Astrocyte (in vitro differentiated cells and primary cell): Measurements from ENCODE around the gene CDH22. TPM values are rescaled to one million over a fixed set of nuclear protein-coding genes. Genes with fewer than 3 reads are reported as not detected.

ENCODE experiments used
- DNase-seq: peaks from one replicate; pipeline ENCODE4 v3.0.0-alpha.2; 2010; ENCODE audit warnings: low read depth
- FAIRE-seq: peaks from 2 replicates; lab custom pipeline; 2011; peaks lifted over from hg19 to GRCh38; lab: Jason Lieb, UNC
- H2AFZ ChIP-seq: 2 replicates; pipeline ENCODE4 v1.6.0; 2012; ENCODE audit warnings: low read depth, low read length, inconsistent platforms
- H3K27ac ChIP-seq: 2 replicates; pipeline ENCODE4 v1.5.1; 2011; ENCODE audit warnings: low read depth, low read length, inconsistent platforms
- H3K27me3 ChIP-seq: 2 replicates; pipeline ENCODE4 v1.6.0; 2011; ENCODE audit warnings: low read length, inconsistent platforms; ENCODE audit not compliant: insufficient read depth
- H3K36me3 ChIP-seq: 2 replicates; pipeline ENCODE4 v1.5.1; 2011; ENCODE audit warnings: low read length, inconsistent platforms; ENCODE audit not compliant: insufficient read depth
- H3K4me1 ChIP-seq: 2 replicates; pipeline ENCODE4 v1.5.1; 2011; ENCODE audit warnings: low read length, inconsistent platforms; ENCODE audit not compliant: insufficient read depth
- H3K4me2 ChIP-seq: 2 replicates; pipeline ENCODE4 v1.6.0; 2012; ENCODE audit warnings: low read length, inconsistent platforms
- H3K4me3 ChIP-seq: 2 replicates; pipeline ENCODE4 v1.5.1; 2011; ENCODE audit warnings: low read depth, mild to moderate bottlenecking, low read length, inconsistent platforms; ENCODE audit not compliant: insufficient read depth
- H3K79me2 ChIP-seq: 2 replicates; pipeline ENCODE4 v1.6.0; 2012; ENCODE audit warnings: mild to moderate bottlenecking, low read length, inconsistent platforms; ENCODE audit not compliant: insufficient read depth
- H3K9ac ChIP-seq: 2 replicates; pipeline ENCODE4 v1.6.0; 2012; ENCODE audit warnings: mild to moderate bottlenecking, low read length, inconsistent platforms
- H3K9me3 ChIP-seq: 2 replicates; pipeline ENCODE4 v1.5.1; 2012; ENCODE audit warnings: low read depth, mild to moderate bottlenecking, low read length, inconsistent platforms; ENCODE audit not compliant: insufficient read depth
- H4K20me1 ChIP-seq: 2 replicates; pipeline ENCODE4 v1.6.0; 2012; ENCODE audit warnings: low read length, inconsistent platforms; ENCODE audit not compliant: insufficient read depth
- H3K27ac Mint-ChIP-seq: one replicate; pipeline ENCODE4 v1.8.0; 2021; ENCODE audit warnings: mild to moderate bottlenecking, mixed read lengths; ENCODE audit not compliant: unreplicated experiment
- H3K27me3 Mint-ChIP-seq: one replicate; pipeline ENCODE4 v1.8.0; 2021; ENCODE audit warnings: low read depth, mixed read lengths; ENCODE audit not compliant: unreplicated experiment
- H3K36me3 Mint-ChIP-seq: one replicate; pipeline ENCODE4 v1.8.0; 2021; ENCODE audit warnings: low read depth, mixed read lengths; ENCODE audit not compliant: unreplicated experiment
- H3K4me1 Mint-ChIP-seq: one replicate; pipeline ENCODE4 v1.8.0; 2021; ENCODE audit warnings: low read depth, mixed read lengths; ENCODE audit not compliant: unreplicated experiment
- H3K4me3 Mint-ChIP-seq: one replicate; pipeline ENCODE4 v1.8.0; 2021; ENCODE audit warnings: mild to moderate bottlenecking, moderate library complexity, mixed read lengths; ENCODE audit not compliant: unreplicated experiment
- H3K9me3 Mint-ChIP-seq: one replicate; pipeline ENCODE4 v1.8.0; 2021; ENCODE audit warnings: mild to moderate bottlenecking, mixed read lengths; ENCODE audit not compliant: unreplicated experiment
- CTCF ChIP-seq: IDR thresholded peaks from 2 replicates; pipeline ENCODE4 v1.5.1; 2011; ENCODE audit warnings: low read depth, mild to moderate bottlenecking, inconsistent platforms, low read length, moderate library complexity; ENCODE audit not compliant: insufficient read depth
- EZH2 ChIP-seq: IDR thresholded peaks from 2 replicates; pipeline ENCODE4 v1.6.1; 2012; ENCODE audit warnings: mild to moderate bottlenecking, low read length, inconsistent platforms; ENCODE audit not compliant: insufficient read depth
- total RNA-seq: library from RNA; stranded (reverse); gene quantifications from 2 replicates; pipeline ENCODE4 v1.2.1, GENCODE V29; 2021

The CDH22 gene
- total RNA-seq, 1 donor from 2014 or later = not detected

- no peak overlapping the region for H2AFZ ChIP-seq
- H3K27me3 Mint-ChIP-seq = peaks cover 69% of the 10 kb centered on the region
- FAIRE-seq (no peak), DNase-seq (no peak)
- no peak for TF ChIP-seq CTCF
- TF ChIP-seq EZH2 = no peak
- no peak overlapping the region for H3K9ac ChIP-seq
- H3K9me3 Mint-ChIP-seq = peaks cover 4% of the 10 kb centered on the region
- no peak overlapping the region for H3K4me3 Mint-ChIP-seq
- no peaks in the 10 kb centered on the region for H3K9me3 ChIP-seq
- H3K79me2 ChIP-seq = no peaks in the 10 kb centered on the region
- H3K36me3 Mint-ChIP-seq = no peaks in the 10 kb centered on the region
- H3K4me3 ChIP-seq = no peak overlapping the region
- H3K4me1 ChIP-seq = no peaks in the 10 kb centered on the region
- no peaks in the 10 kb centered on the region for H3K36me3 ChIP-seq
- H3K27ac Mint-ChIP-seq = no peak overlapping the region
- H3K4me2 ChIP-seq = no peak overlapping the region
- no peaks in the 10 kb centered on the region for H4K20me1 ChIP-seq
- H3K4me1 Mint-ChIP-seq = no peaks in the 10 kb centered on the region
- no peak overlapping the region for H3K27ac ChIP-seq
- H3K27me3 ChIP-seq = peaks cover 15% of the 10 kb centered on the region
Measured at GRCh38 chr20:46158476-46158987, 149.8 kb downstream of the CDH22 start.

- H3K4me3 Mint-ChIP-seq = no peak overlapping the region
- no peak for TF ChIP-seq EZH2
- no peak for TF ChIP-seq CTCF
- H3K9me3 Mint-ChIP-seq = peaks cover 4% of the 10 kb centered on the region
- H3K27ac ChIP-seq = no peak overlapping the region
- H3K4me1 Mint-ChIP-seq = no peaks in the 10 kb centered on the region
- DNase-seq (no peak), FAIRE-seq (no peak)
- H4K20me1 ChIP-seq = no peaks in the 10 kb centered on the region
- H3K36me3 Mint-ChIP-seq = no peaks in the 10 kb centered on the region
- H3K9ac ChIP-seq = no peak overlapping the region
- no peak overlapping the region for H3K4me3 ChIP-seq
- H3K4me1 ChIP-seq = no peaks in the 10 kb centered on the region
- no peaks in the 10 kb centered on the region for H3K79me2 ChIP-seq
- no peak overlapping the region for H3K27ac Mint-ChIP-seq
- H3K9me3 ChIP-seq = no peaks in the 10 kb centered on the region
- H3K36me3 ChIP-seq = no peaks in the 10 kb centered on the region
- H3K4me2 ChIP-seq = no peak overlapping the region
- H3K27me3 ChIP-seq = peaks cover 15% of the 10 kb centered on the region
- H2AFZ ChIP-seq = no peak overlapping the region
- H3K27me3 Mint-ChIP-seq = peaks cover 62% of the 10 kb centered on the region
Measured at GRCh38 chr20:46157625-46158024, 150.7 kb downstream of the CDH22 start.

- Mint-ChIP-seq H3K36me3 (no peaks in the 10 kb centered on the region), H3K9me3 (peaks cover 4% of the 10 kb centered on the region), H3K4me1 (no peaks in the 10 kb centered on the region), H3K27me3 (peaks cover 57% of the 10 kb centered on the region), H3K27ac (no peak overlapping the region), H3K4me3 (no peak overlapping the region)
- no peaks in the 10 kb centered on the region for H3K79me2 ChIP-seq
- peaks cover 15% of the 10 kb centered on the region for H3K27me3 ChIP-seq
- no peaks in the 10 kb centered on the region for H4K20me1 ChIP-seq
- no peak overlapping the region for H3K4me2 ChIP-seq
- TF ChIP-seq CTCF = no peak
- DNase-seq = no peak
- FAIRE-seq = no peak
- H3K4me3 ChIP-seq = no peak overlapping the region
- H3K36me3 ChIP-seq = no peaks in the 10 kb centered on the region
- no peaks in the 10 kb centered on the region for H3K4me1 ChIP-seq
- no peak overlapping the region for H3K27ac ChIP-seq
- no peak overlapping the region for H2AFZ ChIP-seq
- no peak overlapping the region for H3K9ac ChIP-seq
- no peaks in the 10 kb centered on the region for H3K9me3 ChIP-seq
Measured at GRCh38 chr20:46157076-46157592, 151.2 kb downstream of the CDH22 start.
